Esophagus squamous epithelium (tissue), 5 donors: ENCODE measurements around the gene RASGRF2. TPM values are rescaled to one million over a fixed set of nuclear protein-coding genes. Genes with fewer than 3 reads are reported as not detected.

ENCODE experiments used
- DNase-seq: peaks from one replicate; lab custom pipeline; 2025; lab: John Stamatoyannopoulos, UW
- H3K27ac ChIP-seq, 4 donors: fragments of 200-600 bp; sonication (generic); one replicate each; pipeline ENCODE4 v1.5.1; 2016 to 2019; ENCODE audit warnings: mild to moderate bottlenecking in 1 of 4
- H3K27me3 ChIP-seq, 4 donors: fragments of 200-600 bp; sonication (generic); 1 replicate in 3 of 4; 2 replicates in 1 of 4; pipeline versions ENCODE4 v1.5.1 to v1.6.0; 2017 to 2021; ENCODE audit warnings: antibody characterized with exemption in 1 of 4
- H3K36me3 ChIP-seq, 3 donors: fragments of 200-600 bp; sonication (generic); one replicate each; pipeline ENCODE4 v1.5.1; 2016 to 2019
- H3K4me1 ChIP-seq, 3 donors: fragments of 200-600 bp; sonication (generic); one replicate each; pipeline ENCODE4 v1.5.1; 2017 to 2019
- H3K4me3 ChIP-seq, 4 donors: fragments of 200-600 bp; sonication (generic); 1 replicate in 3 of 4; 2 replicates in 1 of 4; pipeline ENCODE4 v1.5.1; 2016 to 2019; ENCODE audit warnings: mild to moderate bottlenecking in 2 of 4, moderate library complexity in 1 of 4
- H3K9me3 ChIP-seq, 3 donors: fragments of 200-600 bp; sonication (generic); one replicate each; pipeline ENCODE4 v1.5.1; 2016 to 2019
- POLR2A ChIP-seq, 4 donors: fragments of 450-650 bp; IDR thresholded peaks; one replicate each; pipeline ENCODE4 v1.6.1; 2017; ENCODE audit warnings: antibody characterized with exemption in 4 of 4, mild to moderate bottlenecking in 4 of 4, moderate library complexity in 3 of 4
- WGBS, 2 donors: methylation state at CpG; one replicate each; pipeline ENCODE4 v1.1.5; 2018; 5-methylcytosine and 5-hydroxymethylcytosine counted together
- intact Hi-C: fragments of 100-400 bp; cut with DNase I; formaldehyde crosslinking; loops from one replicate; pipeline ENCODE4 v1.15.0; 2022
- total RNA-seq, 4 donors: library from RNA; depleted of rRNA; stranded (reverse); fragments of >200 nt; gene quantifications; one replicate each; pipeline ENCODE4 v1.1.0, GENCODE V29; 2016
- TF ChIP-seq, protein P1 (sequence below), 6 experiments: fragments of 450-650 bp in 4 of 6; fragments of 200-600 bp in 2 of 6; sonication (generic) in 2 of 6; IDR thresholded peaks; one replicate each; pipeline ENCODE4 v1.5.1; 2016 to 2019; ENCODE audit warnings: antibody characterized with exemption in 6 of 6, mild to moderate bottlenecking in 4 of 6, moderate library complexity in 4 of 6
- donor health status: DM: yes; HTN: yes; CAD: no.

Gene RASGRF2
- total RNA-seq, 4 donors from 2014 or later: 0.49 to 3.2 (median 0.62) TPM

- Histone ChIP-seq H3K36me3 (no peaks in the 10 kb centered on the region), H3K27ac (no peak overlapping the region), H3K4me1 (no peaks in the 10 kb centered on the region), H3K27me3 (no peaks in the 10 kb centered on the region), H3K4me3 (no peak overlapping the region), H3K9me3 (no peaks in the 10 kb centered on the region)
- TF ChIP-seq, protein P1, sequence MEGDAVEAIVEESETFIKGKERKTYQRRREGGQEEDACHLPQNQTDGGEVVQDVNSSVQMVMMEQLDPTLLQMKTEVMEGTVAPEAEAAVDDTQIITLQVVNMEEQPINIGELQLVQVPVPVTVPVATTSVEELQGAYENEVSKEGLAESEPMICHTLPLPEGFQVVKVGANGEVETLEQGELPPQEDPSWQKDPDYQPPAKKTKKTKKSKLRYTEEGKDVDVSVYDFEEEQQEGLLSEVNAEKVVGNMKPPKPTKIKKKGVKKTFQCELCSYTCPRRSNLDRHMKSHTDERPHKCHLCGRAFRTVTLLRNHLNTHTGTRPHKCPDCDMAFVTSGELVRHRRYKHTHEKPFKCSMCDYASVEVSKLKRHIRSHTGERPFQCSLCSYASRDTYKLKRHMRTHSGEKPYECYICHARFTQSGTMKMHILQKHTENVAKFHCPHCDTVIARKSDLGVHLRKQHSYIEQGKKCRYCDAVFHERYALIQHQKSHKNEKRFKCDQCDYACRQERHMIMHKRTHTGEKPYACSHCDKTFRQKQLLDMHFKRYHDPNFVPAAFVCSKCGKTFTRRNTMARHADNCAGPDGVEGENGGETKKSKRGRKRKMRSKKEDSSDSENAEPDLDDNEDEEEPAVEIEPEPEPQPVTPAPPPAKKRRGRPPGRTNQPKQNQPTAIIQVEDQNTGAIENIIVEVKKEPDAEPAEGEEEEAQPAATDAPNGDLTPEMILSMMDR (IDR thresholded peaks at IDR 0.05): no peak
- TF ChIP-seq POLR2A (IDR thresholded peaks at IDR 0.05): no peak
- 16 to 43% methylated on average over 1 of the region's 1 CpG for WGBS, 2 donors
- DNase-seq: no peak
- intact Hi-C loops: no loop called here
Measured at GRCh38 chr5:81019748-81020147, 59.6 kb downstream of the RASGRF2 start.

DNA sequence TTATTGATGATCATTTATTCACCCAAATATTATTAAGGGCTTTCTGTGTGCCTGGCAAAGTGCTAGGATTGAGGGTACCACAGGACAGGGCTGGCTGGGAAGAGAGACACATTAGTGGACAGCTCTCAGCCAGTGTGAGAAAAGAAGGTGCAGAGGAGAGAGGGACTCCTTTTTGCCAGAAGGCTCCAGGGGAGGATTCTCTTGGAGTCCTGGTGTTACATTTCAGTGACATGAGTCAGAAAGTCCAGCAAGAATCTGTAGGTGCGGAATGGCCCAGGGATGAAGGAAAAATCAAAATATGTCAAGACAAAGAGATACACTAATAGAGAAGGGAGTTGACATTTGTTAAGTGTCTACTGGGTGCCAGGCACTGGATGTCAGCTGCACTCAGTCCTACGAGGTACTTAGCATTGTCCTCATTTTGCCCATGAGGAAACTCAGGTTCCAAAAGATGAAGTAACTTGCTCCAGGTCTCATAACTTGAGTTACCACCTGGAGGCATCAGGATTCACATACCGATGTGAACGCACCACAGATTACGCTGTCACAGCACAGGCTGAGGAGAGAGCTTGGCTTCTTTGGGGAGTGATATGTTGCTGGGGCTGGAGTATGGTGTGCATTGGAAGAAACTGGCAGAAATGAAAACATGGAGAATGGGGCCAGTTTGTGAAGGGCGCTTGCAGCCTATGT lies 60.5 kb downstream of the RASGRF2 start:
- intact Hi-C loops: no loop called here
- no peak for DNase-seq
- H3K4me3 ChIP-seq: no peak overlapping the region
- WGBS, 2 donors: 71 to 75% methylated on average over 6 of the region's 6 CpGs
- no peaks in the 10 kb centered on the region for H3K4me1 ChIP-seq
- no peaks in the 10 kb centered on the region for H3K9me3 ChIP-seq
- H3K27me3 ChIP-seq: no peaks in the 10 kb centered on the region
- no peaks in the 10 kb centered on the region for H3K36me3 ChIP-seq
- no peak overlapping the region for H3K27ac ChIP-seq
- TF ChIP-seq, protein P1 (IDR thresholded peaks at IDR 0.05): no peak
- TF ChIP-seq POLR2A (IDR thresholded peaks at IDR 0.05): no peak

DNA sequence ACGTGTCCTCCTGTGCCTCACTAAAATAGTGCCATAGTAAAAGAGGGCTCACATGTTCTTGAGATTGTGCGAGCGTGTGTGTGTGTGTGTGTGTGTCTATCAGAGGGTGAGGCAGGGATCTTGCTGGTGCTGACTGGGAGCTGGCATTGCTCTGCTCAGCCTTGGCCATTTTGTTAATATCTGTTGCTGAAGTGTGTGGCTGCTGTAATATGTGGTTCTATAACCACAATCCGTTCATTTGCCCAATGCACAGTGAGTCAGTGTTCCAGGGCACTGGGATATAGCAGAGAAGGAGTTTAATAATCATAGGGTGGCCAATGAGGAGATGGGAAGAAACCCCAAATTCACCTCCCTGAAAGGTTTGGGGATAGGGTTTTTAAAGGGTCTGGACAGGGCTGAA lies 61.3 kb downstream of the RASGRF2 start:
- no peak overlapping the region for H3K27ac ChIP-seq
- no peaks in the 10 kb centered on the region for H3K27me3 ChIP-seq
- no peaks in the 10 kb centered on the region for H3K4me1 ChIP-seq
- TF ChIP-seq, protein P1 (IDR thresholded peaks at IDR 0.05): no peak
- no peak for TF ChIP-seq POLR2A (IDR thresholded peaks at IDR 0.05)
- intact Hi-C loops: no loop called here
- no peak overlapping the region for H3K4me3 ChIP-seq
- WGBS, 2 donors: 82 to 83% methylated on average over 3 to 4 of the region's 4 CpGs
- H3K9me3 ChIP-seq: no peaks in the 10 kb centered on the region
- DNase-seq: no peak
- H3K36me3 ChIP-seq: no peaks in the 10 kb centered on the region

DNA sequence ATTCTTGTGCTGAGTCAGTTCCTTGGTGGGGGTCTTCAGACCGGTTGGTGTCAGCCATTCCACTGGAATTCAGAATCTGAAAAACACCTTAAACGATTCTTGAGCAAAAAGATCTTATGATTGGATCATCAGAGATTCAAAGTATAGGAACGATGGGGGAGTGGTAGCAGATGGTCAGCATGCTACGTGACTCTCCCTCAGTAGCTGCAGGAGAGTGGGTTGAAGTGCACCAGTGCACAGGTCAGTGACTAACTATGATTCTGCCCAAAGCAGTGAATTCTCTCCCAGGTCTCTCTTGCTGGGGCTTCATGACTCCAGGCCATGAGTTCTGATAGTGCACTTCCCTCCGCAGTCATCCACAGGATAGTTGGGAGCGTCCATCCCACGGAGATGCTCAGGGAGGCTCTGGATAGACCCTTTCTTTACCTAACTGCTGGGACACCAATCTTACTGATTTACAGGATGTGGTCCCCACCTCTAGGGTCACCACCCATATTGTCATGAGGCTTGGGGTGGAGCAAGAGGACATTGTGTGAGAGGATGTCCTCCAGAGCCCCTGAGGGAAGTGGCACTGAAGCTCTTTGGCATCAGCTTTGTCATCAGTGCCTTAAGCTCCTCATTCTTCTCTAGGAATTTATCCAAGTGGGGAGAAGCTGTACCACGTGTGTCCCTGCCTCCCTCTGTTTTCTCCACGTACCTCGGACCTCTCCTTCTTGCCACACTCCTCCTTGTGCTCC lies 62.0 kb downstream of the RASGRF2 start:
- no peaks in the 10 kb centered on the region for H3K27me3 ChIP-seq
- TF ChIP-seq, protein P1 (IDR thresholded peaks at IDR 0.05): no peak
- no peak for TF ChIP-seq POLR2A (IDR thresholded peaks at IDR 0.05)
- DNase-seq: no peak
- no peaks in the 10 kb centered on the region for H3K9me3 ChIP-seq
- no peaks in the 10 kb centered on the region for H3K36me3 ChIP-seq
- no peak overlapping the region for H3K27ac ChIP-seq
- 70 to 87% methylated on average over 8 to 10 of the region's 10 CpGs for WGBS, 2 donors
- no peaks in the 10 kb centered on the region for H3K4me1 ChIP-seq
- intact Hi-C loops: no loop called here
- H3K4me3 ChIP-seq: no peak overlapping the region

GRCh38 chr5:81022688-81023084 lies 62.5 kb downstream of the RASGRF2 start:
- DNase-seq: no peak
- H3K36me3 ChIP-seq: no peaks in the 10 kb centered on the region
- H3K27me3 ChIP-seq: no peaks in the 10 kb centered on the region
- H3K4me3 ChIP-seq: no peak overlapping the region
- H3K27ac ChIP-seq: no peak overlapping the region
- H3K9me3 ChIP-seq: no peaks in the 10 kb centered on the region
- H3K4me1 ChIP-seq: no peaks in the 10 kb centered on the region
- TF ChIP-seq POLR2A (IDR thresholded peaks at IDR 0.05): no peak
- TF ChIP-seq, protein P1 (IDR thresholded peaks at IDR 0.05): no peak
- intact Hi-C loops: no loop called here
- WGBS, 2 donors: 74 to 97% methylated on average over 3 to 5 of the region's 5 CpGs
